Myocyte (in vitro differentiated cells): ENCODE data around the gene WDFY3. TPM values are rescaled to one million over a fixed set of nuclear protein-coding genes. Genes with fewer than 3 reads are reported as not detected.
"Not testable (repeated sequence)": the region's sequence is repeated elsewhere in the genome, so short reads cannot be mapped to it uniquely, and the experiment has no call there.

Experiments used
- DNase-seq: peaks from one replicate; pipeline ENCODE4 v3.0.0-alpha.2; 2012; ENCODE audit warnings: low read depth
- total RNA-seq: library from RNA; depleted of rRNA; stranded (reverse); fragments of >200 nt; gene quantifications from 2 replicates; pipeline ENCODE4 v1.2.3, GENCODE V29; 2014

Gene WDFY3
- total RNA-seq, 1 donor from 2014 or later = 69.6 TPM

- no peak for DNase-seq
These were observed 243.8 kb downstream of the WDFY3 start for GRCh38 chr4:84722720-84723119.

DNA sequence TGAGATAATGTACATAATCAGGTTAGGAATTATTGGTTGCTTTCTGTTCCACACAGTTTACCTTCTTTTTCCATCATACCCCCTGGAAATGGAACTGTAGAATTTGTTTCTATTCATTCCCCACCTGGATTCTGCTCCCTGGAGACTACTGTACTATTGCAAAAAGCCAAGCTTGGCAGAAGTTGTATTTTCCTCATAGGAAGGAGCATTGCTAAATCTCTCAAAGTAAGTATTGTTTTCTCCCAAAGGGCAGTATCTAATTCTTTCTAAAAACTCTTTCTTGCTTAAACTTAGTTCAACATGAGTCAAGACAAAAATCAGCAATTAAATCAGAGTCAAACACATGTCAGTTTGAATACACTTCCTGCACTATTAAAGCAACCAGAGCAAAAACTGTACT lies 247.4 kb downstream of the WDFY3 start:
- no peak for DNase-seq

- no peak for DNase-seq
These were observed 247.8 kb downstream of the WDFY3 start for GRCh38 chr4:84718699-84719098.

- DNase-seq = no peak
These were observed 255.9 kb downstream of the WDFY3 start for GRCh38 chr4:84710548-84710947.

GRCh38 chr4:84708406-84709135 lies 257.9 kb downstream of the WDFY3 start:
- DNase-seq = no peak

DNA sequence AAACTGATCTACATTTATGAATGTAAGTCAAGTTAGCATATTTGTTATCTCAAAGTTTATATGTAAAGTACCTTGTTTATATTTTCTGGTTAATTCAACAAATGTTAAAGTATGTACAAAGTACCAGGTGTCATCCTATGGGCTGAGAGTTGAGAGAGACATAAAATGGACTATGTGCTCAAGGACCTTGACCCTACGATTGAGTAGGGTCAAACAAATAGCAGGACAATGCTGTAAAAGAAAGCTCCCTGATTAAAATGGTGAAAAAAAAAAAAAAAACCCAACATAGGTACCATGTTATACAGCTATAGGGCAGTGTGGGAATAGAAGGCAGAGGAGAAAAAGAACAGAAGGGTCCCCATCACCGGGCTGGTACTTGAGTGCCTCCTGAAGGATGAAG lies 260.2 kb downstream of the WDFY3 start:
- no peak for DNase-seq

- no peak for DNase-seq
These were observed 267.4 kb downstream of the WDFY3 start for GRCh38 chr4:84699001-84699671.

DNA sequence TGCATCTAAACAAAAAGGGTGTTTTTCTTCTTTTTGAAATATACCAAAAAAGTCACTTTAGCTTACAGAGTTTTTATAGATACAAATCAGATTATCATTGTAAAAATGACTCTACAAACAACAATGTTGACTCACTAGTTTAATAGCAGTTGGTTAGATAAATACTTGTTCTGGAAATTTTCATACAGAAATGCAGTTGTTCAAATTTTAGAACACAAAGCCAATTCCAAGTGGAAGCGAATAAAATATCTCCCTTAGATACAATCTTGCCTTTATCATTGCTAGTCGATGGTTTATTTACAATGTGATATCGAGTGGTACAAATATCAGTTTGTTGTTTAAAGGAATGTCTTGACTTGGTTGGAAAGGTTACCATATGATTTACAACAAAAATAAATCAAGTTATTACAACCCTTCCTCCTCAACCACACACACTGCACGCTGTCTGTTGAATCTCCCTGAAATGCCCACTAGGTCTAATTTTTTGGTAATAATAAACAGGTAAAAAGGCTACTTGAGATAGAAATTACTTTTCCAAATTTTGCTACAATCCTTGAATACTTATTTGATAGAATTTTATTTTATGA lies 268.8 kb downstream of the WDFY3 start:
- DNase-seq = no peak

DNA sequence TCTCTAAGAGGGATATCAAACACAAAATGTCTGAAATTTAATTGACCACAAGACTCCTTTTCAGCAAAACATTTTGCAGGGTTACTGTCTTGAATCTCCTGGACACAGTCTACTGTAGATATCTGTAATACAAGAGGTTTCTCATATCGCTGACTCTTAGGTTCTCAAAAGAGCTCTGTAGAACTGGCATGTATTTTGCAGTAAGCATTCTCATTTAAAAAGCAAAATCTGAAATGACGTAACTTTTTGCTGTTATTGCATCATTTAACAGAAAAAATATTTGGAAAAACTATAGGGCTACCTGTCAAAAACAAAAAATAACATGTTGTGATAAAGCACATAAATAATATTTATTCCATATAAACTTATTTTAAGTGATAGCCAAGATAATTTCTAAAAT lies 269.3 kb downstream of the WDFY3 start:
- no peak for DNase-seq

GRCh38 chr4:84691800-84692199 lies 274.7 kb downstream of the WDFY3 start:
- no peak for DNase-seq

- peak; percentile 87 for DNase-seq
These were observed 275.3 kb downstream of the WDFY3 start for GRCh38 chr4:84691170-84691691.

GRCh38 chr4:84690481-84690880 lies 276.0 kb downstream of the WDFY3 start:
- no peak for DNase-seq

DNA sequence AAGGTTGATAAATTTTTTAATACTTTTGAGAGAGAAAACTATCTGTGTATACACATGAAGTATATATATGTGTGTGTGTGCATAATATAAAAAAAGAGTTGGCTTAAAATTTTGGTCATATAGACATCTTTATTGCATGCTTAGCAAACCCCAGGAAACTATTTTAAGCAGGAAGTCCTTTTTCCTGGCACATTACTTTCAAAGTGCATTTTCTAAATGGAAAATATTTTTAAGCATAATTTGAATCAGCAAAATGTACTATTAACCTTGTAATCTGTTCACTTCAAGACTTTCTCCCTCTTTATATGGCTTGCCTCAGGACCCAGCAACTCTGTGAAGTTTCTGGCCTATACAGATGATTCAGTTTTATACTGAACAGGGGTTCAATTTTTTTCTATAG lies 277.3 kb downstream of the WDFY3 start:
- no peak for DNase-seq

DNA sequence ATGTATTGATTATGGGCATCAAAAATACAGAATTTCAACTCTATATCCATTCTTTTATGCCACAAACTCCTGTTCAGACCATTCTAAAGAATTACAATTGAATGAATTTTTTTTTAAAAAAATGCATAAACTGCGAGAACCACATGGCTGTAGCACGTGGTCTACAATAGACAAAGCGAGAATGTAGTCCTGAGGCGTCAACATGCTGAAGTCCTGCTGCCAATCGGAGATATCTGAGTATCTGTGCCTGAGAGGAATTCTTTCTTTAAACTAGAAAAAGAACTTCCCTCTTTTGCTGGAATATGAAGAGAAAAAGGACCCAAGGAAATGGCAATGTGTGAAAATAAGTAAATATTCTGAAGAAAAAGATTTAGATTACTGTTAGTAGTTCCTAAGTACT lies 277.9 kb downstream of the WDFY3 start:
- no peak for DNase-seq

DNA sequence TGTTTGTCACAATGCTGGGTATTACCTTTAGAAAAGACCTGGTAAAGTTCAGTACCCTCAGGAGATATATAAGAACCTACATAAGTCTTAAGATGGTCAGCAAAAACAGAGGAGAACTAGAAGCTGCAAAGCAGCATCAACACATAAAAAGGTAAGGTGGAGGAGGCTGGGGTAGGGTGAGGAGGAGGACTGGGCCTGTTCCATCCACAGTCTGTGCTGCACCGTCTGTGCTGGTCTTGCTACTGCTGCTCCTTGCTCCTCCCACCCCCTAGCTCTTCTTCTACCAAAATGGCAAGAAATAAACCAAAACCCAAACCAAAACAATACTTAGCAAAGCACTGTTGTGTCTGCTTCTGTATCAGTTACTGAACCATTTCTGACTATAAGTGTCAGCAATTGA lies 281.4 kb downstream of the WDFY3 start:
- DNase-seq = no peak

GRCh38 chr4:84684361-84684760 lies 282.1 kb downstream of the WDFY3 start:
- DNase-seq = no peak

- no peak for DNase-seq
These were observed 283.2 kb downstream of the WDFY3 start for GRCh38 chr4:84683064-84683850.

- not testable (repeated sequence) for DNase-seq
These were observed 283.8 kb downstream of the WDFY3 start for GRCh38 chr4:84682661-84683060.

DNA sequence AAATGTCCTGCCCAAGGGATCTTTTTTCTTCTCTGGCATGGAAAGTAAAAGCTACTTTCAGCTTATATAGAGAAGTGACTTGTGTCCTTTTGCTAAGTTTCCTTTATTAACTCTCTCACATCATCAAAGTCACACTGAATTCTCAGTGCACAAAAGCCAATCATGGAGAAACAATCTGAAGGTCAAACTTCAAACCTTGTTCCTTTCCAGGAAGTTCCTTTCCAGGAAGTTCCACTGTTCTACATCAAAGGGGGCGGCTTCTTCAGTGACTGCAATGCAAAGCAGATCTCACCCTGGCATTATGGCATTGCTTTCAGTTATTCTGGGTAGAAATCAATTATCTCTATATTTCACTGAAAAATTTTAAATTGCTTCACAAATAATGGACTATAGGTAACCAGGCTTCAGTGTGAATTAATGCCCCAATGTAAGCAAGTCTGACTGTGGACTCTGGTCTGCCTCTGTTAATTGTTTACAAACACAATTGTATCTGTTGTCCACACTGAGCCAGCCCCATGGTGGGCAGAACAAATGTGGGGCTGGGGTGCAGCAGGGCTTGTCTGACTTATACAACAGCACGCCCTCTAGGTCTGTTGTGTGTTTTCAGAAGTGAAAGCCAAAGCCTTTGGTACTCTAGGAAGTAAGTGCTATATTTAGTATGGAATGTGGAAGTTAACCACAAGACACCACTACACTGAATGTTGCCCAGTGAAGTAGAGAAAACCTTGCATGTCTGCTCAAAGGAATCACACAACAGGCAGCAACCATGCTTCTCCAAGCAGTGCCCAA lies 284.8 kb downstream of the WDFY3 start:
- peak; percentile 86 for DNase-seq

- DNase-seq = no peak
These were observed 285.5 kb downstream of the WDFY3 start for GRCh38 chr4:84680956-84681355.
